Fibroblast of skin of scalp (primary cell): Measurements from ENCODE around the gene CACNA2D4.

Experiments used
- DNase-seq: peaks from one replicate; pipeline ENCODE4 v3.0.0-alpha.2; 2013

The CACNA2D4 gene

GRCh38 chr12:1933342-1934051 lies 15.0 kb upstream of the CACNA2D4 start:
- DNase-seq = no peak

DNA sequence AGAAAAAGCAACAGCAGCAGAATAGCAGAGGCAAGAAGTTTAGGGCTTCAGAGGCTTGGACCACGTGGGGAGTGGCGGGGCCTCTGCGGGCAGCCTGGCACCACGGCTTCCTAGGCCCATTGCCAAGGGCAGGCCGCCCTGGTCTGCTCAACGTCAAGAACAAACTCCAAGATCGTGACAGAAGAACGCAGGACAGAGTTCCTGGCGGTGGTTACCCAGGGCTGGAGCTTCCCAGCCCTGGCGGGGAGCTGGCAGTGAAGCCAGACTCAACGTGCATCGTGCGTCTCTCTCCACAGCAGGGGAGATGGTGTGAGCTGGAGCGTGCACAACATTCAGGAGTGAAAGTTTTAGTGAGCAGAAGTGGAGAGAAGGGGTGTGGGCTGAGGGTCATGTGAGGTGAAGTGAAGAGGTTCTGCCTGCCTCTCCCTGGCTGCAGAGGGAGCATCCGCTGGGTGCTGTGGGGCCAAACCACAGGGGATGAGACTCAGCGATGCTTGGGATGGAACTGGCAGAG lies 13.9 kb upstream of the CACNA2D4 start:
- DNase-seq = no peak

- DNase-seq = no peak
Measured at GRCh38 chr12:1931642-1932041, 13.2 kb upstream of the CACNA2D4 start.

DNA sequence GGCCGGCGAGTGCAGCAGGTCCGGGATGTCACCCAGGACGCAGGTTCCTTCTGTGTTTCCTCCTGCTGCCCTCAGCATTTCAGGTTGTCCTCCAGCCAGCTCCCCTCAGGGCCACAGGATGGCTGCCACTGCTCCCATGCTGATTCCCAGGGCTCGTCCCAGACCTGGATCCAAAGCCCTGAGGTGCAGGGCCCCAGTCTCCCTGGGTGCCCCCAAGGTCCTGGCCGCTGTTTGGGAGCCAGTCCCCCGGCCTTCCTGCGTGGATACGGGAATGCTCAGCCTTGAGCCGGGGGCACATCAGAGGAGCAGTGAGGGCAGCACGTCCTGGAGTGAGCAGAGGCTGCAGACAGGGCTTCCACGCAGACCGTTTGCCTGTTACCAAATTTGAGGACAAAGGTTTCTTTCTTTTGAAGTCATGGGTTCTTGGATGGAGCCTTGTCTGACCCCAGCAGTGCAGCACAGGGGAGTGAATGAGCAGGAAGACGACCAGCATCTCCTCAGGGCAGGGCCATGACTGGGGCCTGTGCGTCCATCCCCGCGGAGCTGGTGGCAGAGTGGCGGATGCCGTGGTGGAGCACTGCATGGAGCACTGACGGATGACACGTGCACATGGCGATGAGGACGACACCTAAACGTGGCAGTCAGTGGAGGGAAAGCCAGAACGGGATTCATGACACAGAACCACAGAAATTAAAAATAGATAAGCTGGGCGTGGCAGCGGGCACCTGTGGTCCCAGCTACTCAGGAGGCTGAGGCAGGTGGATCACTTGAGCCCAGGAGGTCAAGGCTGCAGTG lies 12.5 kb upstream of the CACNA2D4 start:
- no peak for DNase-seq

GRCh38 chr12:1929985-1930802 lies 11.7 kb upstream of the CACNA2D4 start:
- no peak for DNase-seq

DNA sequence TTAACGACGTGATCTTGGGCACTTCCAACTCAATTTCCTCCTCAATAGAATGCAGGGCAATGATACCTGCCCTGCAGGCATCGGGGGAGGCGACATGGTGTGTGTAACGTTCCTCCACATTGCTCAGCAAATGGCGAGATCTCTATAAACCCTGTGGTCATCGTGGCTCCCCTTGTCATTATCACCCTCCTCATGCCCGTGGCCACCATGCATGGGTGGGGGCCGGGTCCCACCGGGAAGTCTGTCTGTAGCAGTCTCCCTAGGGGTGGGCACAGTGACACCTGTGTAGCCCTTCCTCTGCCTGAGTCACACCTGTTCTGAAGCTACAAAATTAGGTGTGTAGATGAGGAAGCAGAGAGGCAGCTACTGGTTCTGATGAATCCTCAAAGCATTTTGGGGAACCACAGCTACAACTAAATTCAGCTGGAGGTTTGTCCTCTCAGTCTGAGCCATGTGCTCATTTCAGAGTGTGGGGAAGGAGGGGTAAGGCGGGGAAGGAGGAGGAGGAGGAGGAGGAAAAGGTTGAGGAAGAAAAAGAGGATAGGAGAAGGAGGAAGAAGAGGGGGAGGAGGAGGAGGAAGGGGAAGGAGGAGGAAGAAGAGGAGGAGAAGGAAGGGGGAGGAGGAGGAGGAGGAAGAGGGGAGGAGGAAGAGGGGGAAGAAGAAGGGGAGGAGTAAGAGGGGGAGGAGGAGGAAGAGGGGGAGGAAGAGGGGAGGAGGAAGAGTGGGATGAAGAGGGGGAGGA lies 11.0 kb upstream of the CACNA2D4 start:
- DNase-seq = no peak

DNA sequence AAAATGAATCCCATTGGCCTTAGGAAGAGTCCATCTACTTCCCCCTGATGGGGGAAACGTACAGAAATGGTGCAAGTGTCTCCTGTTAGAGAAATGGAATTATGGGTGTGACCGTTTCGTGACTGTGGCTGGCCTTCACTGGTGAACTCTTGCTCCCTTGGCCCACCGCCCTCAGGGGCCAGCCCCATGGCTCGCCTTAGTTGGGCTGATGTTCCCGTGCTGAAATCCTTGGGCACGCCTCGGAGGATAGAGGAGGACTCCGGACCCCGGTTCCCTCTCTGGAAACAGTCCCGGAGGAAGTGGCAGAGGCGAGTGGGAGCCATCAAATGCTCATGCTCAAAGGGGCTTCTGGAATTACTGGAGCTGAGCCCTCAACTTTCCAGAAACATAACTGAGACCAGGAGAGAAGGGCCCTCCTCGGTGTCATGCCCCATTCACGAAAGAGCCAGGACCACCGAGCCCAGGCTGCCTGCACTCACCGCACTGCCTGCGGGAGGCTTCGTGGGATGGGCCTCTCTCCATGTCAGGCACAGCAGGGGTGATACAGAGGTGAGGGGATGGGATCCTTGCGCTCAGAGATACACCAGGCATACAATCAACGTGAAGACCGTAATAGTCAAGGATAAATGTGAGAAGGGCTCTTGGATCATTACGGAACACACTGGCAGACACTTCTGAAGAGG lies 10.1 kb upstream of the CACNA2D4 start:
- DNase-seq = no peak

DNA sequence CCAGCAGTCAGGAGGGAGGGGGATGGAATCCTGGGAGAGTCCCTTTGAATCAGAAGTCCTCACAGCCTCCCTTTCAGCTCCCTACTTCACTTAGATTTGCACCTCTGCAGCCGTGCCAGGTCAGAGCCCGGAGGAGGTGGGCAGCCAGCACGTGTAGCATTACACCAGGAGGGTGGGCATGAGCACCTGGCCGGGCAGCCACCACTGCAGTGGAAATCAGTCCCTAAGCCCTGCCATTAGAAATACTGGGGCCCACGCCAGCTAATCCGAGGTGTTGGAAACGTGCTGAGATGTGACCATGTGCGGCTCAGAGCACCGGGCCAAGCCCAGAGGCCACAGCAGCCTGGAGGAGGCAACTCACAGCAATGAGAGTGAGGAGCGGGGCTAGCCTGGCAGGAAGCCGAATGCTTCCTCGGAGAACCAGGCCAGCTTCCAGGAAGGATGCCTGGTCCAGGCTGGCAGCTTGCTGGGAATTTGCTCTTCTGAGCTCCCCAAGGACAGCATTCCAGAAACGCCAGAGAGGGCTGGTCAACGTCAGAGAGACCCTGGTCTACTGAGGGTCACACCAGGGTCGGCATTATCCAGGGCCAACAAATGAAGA lies 9.4 kb upstream of the CACNA2D4 start:
- peak; percentile 21 for DNase-seq

- no peak for DNase-seq
Measured at GRCh38 chr12:1927051-1927680, 8.7 kb upstream of the CACNA2D4 start.

GRCh38 chr12:1926251-1926657 lies 7.8 kb upstream of the CACNA2D4 start:
- no peak for DNase-seq

DNA sequence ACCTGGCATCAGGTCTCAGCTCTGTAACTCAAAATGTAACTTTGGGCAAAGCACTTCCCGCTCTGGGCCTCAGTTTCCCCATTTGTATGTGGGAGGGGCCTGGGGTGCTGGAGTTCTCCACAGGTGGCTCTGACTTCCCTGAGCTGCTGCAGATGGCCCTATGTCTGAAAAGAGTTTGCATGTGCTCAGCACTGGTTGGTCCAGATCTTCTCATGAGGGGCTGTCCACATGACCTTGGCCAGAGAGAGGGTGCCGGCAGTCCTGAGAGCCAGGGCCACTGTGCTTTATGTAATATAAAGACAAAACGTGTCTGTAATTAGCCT lies 7.2 kb upstream of the CACNA2D4 start:
- no peak for DNase-seq

DNA sequence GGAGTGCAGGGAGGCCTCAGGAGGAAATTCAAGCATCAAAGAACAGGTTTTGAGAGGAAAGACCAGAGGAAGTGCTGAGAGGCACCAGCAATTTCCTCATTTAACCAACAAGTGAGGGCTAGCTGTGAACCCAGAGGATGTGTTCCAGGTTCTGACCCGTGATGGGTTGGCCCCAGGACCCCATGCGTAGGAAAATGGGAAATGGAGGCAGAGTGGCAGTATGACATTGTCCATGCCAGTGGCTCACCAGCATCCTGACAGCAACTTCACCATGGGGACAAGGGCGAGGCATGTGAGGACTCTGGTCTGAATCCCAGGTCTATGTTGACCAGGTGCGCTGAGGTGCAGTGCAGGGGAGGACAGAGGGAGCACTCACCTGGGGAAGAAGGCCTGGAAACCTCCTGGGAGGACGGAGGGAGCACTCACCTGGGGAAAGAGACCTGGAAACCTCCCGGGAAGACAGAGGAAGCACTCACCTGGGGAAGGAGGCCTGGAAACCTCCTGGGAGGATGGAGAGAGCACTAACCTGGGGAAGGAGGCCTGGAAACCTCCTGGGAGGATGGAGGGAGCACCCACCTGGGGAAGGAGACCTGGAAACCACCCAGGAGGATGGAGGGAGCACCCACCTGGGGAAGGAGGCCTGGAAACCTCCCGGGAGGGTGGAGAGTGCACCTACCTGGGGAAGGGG lies 6.7 kb upstream of the CACNA2D4 start:
- DNase-seq = no peak

DNA sequence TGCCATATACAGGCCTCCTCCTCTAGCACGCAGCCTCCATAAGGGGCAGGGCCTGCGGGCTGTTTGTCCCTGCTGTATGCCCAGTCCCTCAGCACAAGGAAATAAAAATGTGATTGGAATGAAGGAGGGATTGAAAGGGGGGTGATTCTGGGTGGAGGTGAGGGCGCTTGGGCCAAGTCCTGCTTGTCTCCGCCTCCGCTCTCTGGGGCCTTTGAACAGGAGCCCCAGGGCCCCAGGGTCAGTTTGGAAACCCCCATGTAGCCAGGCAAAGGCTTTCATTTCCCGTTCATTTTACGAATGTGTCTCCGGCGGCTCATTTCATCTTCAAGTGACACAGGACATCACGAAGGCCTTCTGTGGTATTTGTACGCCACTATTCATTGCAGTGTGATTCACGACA lies 4.5 kb upstream of the CACNA2D4 start:
- DNase-seq = no peak

GRCh38 chr12:1922075-1922709 lies 3.7 kb upstream of the CACNA2D4 start:
- DNase-seq = no peak

GRCh38 chr12:1920971-1921370 lies 2.5 kb upstream of the CACNA2D4 start:
- no peak for DNase-seq

GRCh38 chr12:1920436-1920835 lies 2.0 kb upstream of the CACNA2D4 start:
- no peak for DNase-seq

DNA sequence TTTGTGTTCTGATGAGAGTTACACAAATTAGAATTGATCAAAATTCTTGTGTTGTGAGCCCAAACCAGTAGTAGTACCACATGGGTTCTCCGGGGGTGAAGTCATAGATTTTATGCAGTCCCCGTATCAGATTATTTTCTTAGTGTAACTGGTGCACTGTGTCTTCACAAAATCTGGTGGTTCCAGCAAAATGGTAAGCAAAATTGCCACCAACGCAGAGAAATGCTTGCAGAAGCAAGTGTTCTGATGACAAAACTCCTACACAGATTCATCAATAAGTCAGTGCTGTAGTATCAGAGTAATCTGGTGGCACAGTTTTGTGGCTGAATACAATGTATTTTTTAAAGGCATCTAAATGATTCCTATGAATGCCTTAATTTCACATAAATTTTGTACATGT lies 1.3 kb upstream of the CACNA2D4 start:
- DNase-seq = no peak

GRCh38 chr12:1919284-1919683 lies 832 bp upstream of the CACNA2D4 start:
- DNase-seq = no peak

- no peak for DNase-seq
Measured at GRCh38 chr12:1918884-1919236, 408 bp upstream of the CACNA2D4 start.
